Coronary artery (tissue), 2 donors: ENCODE results near the gene CSNK1A1.
A peak's percentile ranks its signal among the peaks of the same experiment; 100 is the strongest.

Experiments used
- DNase-seq: peaks from one replicate; pipeline ENCODE4 v3.0.0-alpha.2; 2017; ENCODE audit warnings: low spot score
- H3K27ac ChIP-seq, 2 donors: fragments of 200-600 bp; sonication (generic); one replicate each; pipeline ENCODE4 v1.5.1; 2016 to 2019
- H3K4me3 ChIP-seq: fragments of 200-600 bp; sonication (generic); 2 replicates; pipeline ENCODE4 v1.5.1; 2016; ENCODE audit warnings: mild to moderate bottlenecking, moderate library complexity
- TF ChIP-seq, protein P1 (sequence below): fragments of 200-600 bp; sonication (generic); IDR thresholded peaks from one replicate; pipeline ENCODE4 v1.5.1; 2019; ENCODE audit warnings: antibody characterized with exemption

Gene CSNK1A1

DNA sequence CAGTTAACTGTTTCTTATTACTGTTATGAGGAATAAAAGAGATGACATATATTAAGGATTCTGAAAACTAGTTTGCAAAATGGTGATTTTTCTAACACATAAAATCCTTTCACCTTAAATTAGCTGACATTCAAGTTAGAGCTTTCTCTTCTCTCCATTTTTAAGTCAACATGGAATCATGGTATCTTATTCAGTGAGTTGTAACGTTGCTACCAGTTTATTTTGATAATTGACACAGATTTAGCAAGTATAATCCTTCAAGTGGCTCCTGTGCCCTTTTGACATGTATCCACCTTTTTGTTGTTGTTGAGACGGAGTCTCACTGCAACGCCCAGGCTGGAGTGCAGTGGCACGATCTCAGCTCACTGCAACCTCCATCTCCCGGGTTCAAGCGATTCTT, 58.5 kb downstream of the CSNK1A1 start:
- TF ChIP-seq, protein P1, sequence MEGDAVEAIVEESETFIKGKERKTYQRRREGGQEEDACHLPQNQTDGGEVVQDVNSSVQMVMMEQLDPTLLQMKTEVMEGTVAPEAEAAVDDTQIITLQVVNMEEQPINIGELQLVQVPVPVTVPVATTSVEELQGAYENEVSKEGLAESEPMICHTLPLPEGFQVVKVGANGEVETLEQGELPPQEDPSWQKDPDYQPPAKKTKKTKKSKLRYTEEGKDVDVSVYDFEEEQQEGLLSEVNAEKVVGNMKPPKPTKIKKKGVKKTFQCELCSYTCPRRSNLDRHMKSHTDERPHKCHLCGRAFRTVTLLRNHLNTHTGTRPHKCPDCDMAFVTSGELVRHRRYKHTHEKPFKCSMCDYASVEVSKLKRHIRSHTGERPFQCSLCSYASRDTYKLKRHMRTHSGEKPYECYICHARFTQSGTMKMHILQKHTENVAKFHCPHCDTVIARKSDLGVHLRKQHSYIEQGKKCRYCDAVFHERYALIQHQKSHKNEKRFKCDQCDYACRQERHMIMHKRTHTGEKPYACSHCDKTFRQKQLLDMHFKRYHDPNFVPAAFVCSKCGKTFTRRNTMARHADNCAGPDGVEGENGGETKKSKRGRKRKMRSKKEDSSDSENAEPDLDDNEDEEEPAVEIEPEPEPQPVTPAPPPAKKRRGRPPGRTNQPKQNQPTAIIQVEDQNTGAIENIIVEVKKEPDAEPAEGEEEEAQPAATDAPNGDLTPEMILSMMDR: no peak
- Histone ChIP-seq H3K4me3 (no peak overlapping the region), H3K27ac (peak overlapping the region in 1 of 2 donors; percentile 31)
- DNase-seq: no peak

DNA sequence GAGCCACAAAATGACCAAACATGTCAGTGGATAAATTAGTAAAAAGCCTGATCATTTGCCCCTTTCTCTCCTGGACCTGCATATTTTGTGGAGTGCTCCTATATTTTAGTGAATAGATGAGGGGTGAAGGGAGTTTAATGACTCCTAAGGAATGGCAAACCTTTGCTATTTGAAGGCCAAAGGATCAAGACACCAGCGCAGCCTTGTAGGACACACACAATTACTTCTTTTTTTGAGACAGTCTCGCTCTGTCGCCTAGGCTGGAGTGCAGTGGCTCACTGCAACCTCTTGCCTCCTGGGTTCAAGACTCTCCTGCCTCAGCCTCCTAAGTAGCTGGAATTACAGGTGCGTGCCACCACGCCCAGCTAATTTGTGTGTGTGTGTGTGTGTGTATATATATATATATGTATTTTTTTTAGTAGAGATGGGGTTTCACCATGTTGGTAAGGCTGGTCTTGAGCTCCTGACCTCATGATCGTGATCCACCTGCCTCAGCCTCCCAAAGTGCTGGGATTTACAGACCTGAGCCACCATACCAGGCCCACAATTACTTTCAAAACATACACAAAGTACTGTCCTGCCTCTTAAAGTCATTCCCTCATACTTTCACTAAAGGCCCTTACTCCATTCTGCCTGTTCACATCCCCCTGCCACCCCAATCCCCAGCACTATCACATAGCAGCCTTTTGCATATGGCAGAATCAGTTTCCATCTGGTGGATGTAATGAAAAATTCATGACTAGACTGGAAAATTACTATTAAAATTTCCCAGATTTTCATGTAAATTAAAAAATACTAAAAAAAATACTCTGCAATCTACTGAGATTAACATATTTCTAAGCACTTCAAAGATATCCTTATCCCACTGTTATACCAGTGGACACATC, 60.4 kb downstream of the CSNK1A1 start:
- H3K27ac ChIP-seq: peak overlapping the region; percentile 34 to 95
- TF ChIP-seq, protein P1: no peak
- DNase-seq: no peak
- H3K4me3 ChIP-seq: no peak overlapping the region

DNA sequence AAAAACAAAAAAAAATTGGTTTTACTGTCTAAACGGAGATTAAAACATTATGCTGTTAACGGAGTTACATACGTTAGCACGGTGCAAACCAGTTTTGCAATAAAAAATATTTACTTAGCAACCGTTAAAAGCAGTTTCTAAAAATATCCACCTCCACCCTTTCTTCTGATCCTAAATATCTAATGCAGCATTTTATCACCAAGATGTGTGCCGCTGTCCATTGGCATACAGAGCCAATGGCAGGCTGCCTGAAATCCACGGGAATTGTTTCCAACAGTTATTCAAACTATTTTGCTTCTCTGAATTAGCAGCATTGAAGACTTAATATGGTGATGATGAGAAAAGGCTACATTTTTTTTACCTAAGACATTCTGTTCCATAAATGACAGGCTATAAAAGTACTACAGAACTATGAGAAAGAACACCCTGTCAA, 61.6 kb downstream of the CSNK1A1 start:
- TF ChIP-seq, protein P1: no peak
- no peak for DNase-seq
- Histone ChIP-seq H3K4me3 (peak overlapping the region; percentile 32), H3K27ac (peak overlapping the region; percentile 32 to 95)

DNA sequence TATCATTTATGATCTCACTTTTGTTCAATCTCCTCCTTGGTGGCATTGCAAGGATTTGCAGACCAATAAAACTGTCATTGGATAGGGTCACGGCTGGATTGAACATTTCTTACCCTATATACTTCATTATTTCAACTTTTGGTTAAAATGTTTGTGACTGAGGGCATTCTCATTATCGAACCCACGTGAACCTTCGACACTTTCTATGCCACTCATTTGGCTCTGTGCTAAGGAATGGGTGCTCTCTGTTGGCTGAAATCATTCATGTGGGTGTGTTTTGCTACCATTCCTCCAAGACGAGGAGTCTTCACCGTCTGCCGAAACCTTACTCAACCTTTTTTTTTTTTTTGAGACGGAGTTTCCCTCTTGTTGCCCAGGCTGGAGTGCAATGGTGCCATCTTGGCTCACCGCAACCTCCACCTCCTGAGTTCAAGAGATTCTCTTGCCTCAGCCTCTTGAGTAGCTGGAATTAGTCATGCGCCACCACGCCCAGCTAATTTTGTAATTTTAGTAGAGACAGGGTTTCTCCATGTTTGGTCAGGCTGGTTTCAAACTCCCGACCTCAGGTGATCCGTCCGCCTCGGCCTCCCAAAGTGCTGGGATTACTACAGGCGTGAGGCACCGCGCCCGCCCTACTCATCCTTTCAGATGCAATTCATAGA, 62.5 kb downstream of the CSNK1A1 start:
- Histone ChIP-seq H3K27ac (peak overlapping the region; percentile 85 to 95), H3K4me3 (no peak overlapping the region)
- TF ChIP-seq, protein P1: no peak
- no peak for DNase-seq

DNA sequence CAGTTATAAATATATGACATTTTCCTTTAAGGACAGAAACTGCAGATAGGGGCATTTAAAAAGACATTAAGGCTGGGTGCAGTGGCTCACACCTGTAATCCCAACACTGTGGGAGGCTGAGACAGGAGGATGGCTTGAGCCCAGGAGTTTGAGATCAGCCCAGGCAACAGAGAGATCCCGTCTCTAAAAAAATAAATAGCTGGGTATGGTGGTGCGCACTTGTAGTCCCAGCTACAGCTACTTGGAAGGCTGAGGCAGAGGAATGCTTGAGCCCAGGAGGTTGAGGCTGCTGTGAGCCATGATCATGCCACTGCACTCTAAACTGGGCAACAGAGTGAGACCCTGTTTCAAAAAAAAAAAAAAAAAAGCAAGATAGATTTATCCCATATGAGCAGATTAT, 63.6 kb downstream of the CSNK1A1 start:
- H3K27ac ChIP-seq: peak overlapping the region; percentile 85 to 95
- no peak for DNase-seq
- H3K4me3 ChIP-seq: no peak overlapping the region
- TF ChIP-seq, protein P1: no peak

DNA sequence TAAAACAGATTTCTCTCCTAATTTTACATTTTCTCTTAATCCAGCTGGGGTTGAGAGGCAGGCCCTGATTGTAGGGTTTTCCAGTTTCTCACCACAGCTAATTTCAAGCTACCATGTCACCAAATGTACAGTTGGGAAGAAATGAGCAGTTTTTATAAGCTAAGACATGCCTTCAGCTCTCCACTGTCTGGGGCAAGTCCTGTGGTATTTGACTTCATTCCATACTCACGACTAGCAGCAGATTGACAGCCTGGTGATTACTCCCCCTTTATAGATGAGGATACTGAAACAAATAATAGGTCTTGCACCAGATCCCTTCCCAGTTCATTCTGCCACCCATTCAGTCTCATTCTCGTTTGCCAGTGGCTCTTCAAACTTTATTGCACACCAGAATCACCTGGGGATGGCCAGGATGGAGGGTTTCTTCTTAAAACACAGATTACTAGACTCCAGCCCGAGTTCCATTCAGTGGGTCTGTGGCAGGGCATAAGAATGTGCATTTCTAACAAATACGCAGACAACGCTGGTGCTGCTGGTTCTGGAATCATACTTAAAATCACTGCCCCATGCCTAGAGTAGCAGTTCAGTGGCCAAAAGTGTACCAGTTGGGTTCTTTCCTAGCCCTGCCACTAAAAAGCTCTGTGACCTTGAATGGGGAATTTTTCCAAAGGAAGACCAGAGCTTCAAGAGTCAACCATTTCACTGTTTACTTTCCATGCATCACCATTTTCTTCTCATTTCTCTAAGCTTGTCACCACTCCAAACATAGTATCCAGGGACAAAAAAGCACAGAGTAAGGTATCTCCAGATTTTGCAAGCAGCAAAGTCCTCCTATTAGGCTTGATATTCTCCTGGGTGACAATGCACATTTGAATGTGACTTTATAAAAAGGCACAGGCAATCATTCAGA, 64.3 kb downstream of the CSNK1A1 start:
- peak overlapping the region; percentile 85 to 95 for H3K27ac ChIP-seq
- TF ChIP-seq, protein P1: no peak
- H3K4me3 ChIP-seq: no peak overlapping the region
- no peak for DNase-seq
